ENCODE data around the gene GRIN2B. TPM values are rescaled to one million over a fixed set of nuclear protein-coding genes. Genes with fewer than 3 reads are reported as not detected.

The GRIN2B gene
- total and polyA plus RNA-seq, 2 of the 13 experiments (the other 11 are each of a cell fraction or from before 2014, with no cell fraction given): 0.05 to 0.13 TPM

DNA sequence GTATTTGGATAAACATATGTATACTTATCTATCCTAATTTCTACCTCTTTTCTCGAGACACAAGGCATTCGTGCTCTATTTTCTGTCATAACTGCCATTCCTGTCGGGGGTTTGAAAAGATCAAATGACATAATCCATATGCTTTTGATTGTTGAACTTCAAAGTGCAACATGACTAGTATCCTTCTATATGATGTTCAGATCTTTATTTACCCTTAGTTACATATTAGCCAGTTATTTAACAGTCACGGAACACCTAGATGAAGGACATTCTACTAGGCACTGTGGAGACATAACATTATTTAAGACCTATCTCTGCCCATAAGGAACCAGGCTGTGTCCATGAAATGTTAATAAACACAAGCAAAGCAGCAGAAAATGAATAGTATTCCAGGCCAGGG, 11.2 kb upstream of the GRIN2B start (continued):
- TF ChIP-seq RARA (CRISPR knock-in tag; IDR thresholded peaks at IDR 0.05) (peak; percentile 77), MATR3 (CRISPR knock-in tag; IDR thresholded peaks at IDR 0.05) (no peak), MZF1 (CRISPR knock-in tag; IDR thresholded peaks at IDR 0.05; ENCODE audit: borderline replicate concordance) (no peak), GATAD2A (CRISPR knock-in tag; IDR thresholded peaks at IDR 0.05) (peak; percentile 73), SIX1 (CRISPR knock-in tag; IDR thresholded peaks at IDR 0.05; ENCODE audit: borderline replicate concordance) (peak; percentile 82; the same call in 1 of the 2 replicates), ZNF446 (CRISPR knock-in tag; IDR thresholded peaks at IDR 0.05) (no peak), SOX5 (CRISPR knock-in tag; IDR thresholded peaks at IDR 0.05; ENCODE audit: borderline replicate concordance) (peak; percentile 85; the same call in 1 of the 2 replicates), IRF2 (CRISPR knock-in tag; IDR thresholded peaks at IDR 0.05) (no peak), ZFX (CRISPR knock-in tag; IDR thresholded peaks at IDR 0.05; ENCODE audit: low read depth) (no peak), ZMYM2 (CRISPR knock-in tag; IDR thresholded peaks at IDR 0.05) (no peak), GATAD1 (CRISPR knock-in tag; IDR thresholded peaks at IDR 0.05) (no peak), ETV5 (CRISPR knock-in tag; IDR thresholded peaks at IDR 0.05; ENCODE audit: borderline replicate concordance) (no peak), SOX13 (IDR thresholded peaks at IDR 0.05) (no peak), SOX13 (CRISPR knock-in tag; conservative IDR thresholded peaks at IDR 0.05 in 1 of 2, IDR thresholded peaks at IDR 0.05 in 1 of 2) (peak in 1 of 2 experiments; percentile 77; a peak in 2 of 4 replicates), MAZ (IDR thresholded peaks at IDR 0.05; ENCODE audit: borderline replicate concordance, low read depth, low read length) (no peak), MAZ (CRISPR knock-in tag; IDR thresholded peaks at IDR 0.05; ENCODE audit: low read depth) (no peak), HOXA9 (CRISPR knock-in tag; IDR thresholded peaks at IDR 0.05; ENCODE audit: borderline replicate concordance) (no peak), NKX3-1 (CRISPR knock-in tag; IDR thresholded peaks at IDR 0.05) (no peak), NCOA5 (CRISPR knock-in tag; IDR thresholded peaks at IDR 0.05) (no peak)
- TF ChIP-seq, protein P1, sequence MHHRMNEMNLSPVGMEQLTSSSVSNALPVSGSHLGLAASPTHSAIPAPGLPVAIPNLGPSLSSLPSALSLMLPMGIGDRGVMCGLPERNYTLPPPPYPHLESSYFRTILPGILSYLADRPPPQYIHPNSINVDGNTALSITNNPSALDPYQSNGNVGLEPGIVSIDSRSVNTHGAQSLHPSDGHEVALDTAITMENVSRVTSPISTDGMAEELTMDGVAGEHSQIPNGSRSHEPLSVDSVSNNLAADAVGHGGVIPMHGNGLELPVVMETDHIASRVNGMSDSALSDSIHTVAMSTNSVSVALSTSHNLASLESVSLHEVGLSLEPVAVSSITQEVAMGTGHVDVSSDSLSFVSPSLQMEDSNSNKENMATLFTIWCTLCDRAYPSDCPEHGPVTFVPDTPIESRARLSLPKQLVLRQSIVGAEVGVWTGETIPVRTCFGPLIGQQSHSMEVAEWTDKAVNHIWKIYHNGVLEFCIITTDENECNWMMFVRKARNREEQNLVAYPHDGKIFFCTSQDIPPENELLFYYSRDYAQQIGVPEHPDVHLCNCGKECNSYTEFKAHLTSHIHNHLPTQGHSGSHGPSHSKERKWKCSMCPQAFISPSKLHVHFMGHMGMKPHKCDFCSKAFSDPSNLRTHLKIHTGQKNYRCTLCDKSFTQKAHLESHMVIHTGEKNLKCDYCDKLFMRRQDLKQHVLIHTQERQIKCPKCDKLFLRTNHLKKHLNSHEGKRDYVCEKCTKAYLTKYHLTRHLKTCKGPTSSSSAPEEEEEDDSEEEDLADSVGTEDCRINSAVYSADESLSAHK (CRISPR knock-in tag; IDR thresholded peaks at IDR 0.05; ENCODE audit: borderline replicate concordance): no peak
- TF ChIP-seq, protein P2, sequence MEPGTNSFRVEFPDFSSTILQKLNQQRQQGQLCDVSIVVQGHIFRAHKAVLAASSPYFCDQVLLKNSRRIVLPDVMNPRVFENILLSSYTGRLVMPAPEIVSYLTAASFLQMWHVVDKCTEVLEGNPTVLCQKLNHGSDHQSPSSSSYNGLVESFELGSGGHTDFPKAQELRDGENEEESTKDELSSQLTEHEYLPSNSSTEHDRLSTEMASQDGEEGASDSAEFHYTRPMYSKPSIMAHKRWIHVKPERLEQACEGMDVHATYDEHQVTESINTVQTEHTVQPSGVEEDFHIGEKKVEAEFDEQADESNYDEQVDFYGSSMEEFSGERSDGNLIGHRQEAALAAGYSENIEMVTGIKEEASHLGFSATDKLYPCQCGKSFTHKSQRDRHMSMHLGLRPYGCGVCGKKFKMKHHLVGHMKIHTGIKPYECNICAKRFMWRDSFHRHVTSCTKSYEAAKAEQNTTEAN (CRISPR knock-in tag; conservative IDR thresholded peaks at IDR 0.05): no peak

Measured in HepG2 (cell line).